DOHH2 (cell line): Measurements from ENCODE around the gene ZFR.

Experiments
- H3F3A ChIP-seq: fragments of 200-600 bp; sonication (generic), shearing (Covaris generic); 2 replicates; pipeline ENCODE4 v1.6.0; 2016; ENCODE audit warnings: antibody characterized with exemption, mild to moderate bottlenecking; ENCODE audit not compliant: control insufficient read depth, insufficient read depth
- H3K27ac ChIP-seq: fragments of 200-600 bp; sonication (generic); 2 replicates; pipeline ENCODE4 v1.5.1; 2014; ENCODE audit warnings: low read depth, mild to moderate bottlenecking, low read length, moderate library complexity
- H3K27me3 ChIP-seq: fragments of 200-600 bp; sonication (generic); 2 replicates; pipeline ENCODE4 v1.6.1; 2014; ENCODE audit warnings: mild to moderate bottlenecking, low read length, mixed read lengths; ENCODE audit not compliant: control insufficient read depth
- H3K36me3 ChIP-seq: fragments of 200-600 bp; sonication (generic); 2 replicates; pipeline ENCODE4 v1.6.1; 2014; ENCODE audit warnings: mild to moderate bottlenecking, low read length, moderate library complexity, mixed read lengths; ENCODE audit not compliant: control insufficient read depth
- H3K4me1 ChIP-seq: fragments of 200-600 bp; sonication (generic); 2 replicates; pipeline ENCODE4 v1.6.1; 2014; ENCODE audit warnings: mild to moderate bottlenecking, low read length, mixed read lengths; ENCODE audit not compliant: control insufficient read depth
- H3K4me2 ChIP-seq: fragments of 200-600 bp; sonication (generic); 2 replicates; pipeline ENCODE4 v1.6.0; 2014; ENCODE audit warnings: mild to moderate bottlenecking, low read length, moderate library complexity
- H3K4me3 ChIP-seq: fragments of 200-600 bp; sonication (generic); 2 replicates; pipeline ENCODE4 v1.5.1; 2014; ENCODE audit warnings: mild to moderate bottlenecking, low read length, mixed read lengths
- H3K79me2 ChIP-seq: fragments of 200-600 bp; sonication (generic); 2 replicates; pipeline ENCODE4 v1.6.1; 2014; ENCODE audit warnings: mild to moderate bottlenecking, low read length, mixed read lengths; ENCODE audit not compliant: control insufficient read depth
- H3K9me2 ChIP-seq: fragments of 200-600 bp; sonication (generic); replicated peaks from 2 replicates; pipeline ENCODE4 v1.6.1; 2014; ENCODE audit warnings: mild to moderate bottlenecking, low read length, mixed read lengths; ENCODE audit not compliant: control insufficient read depth
- H3K9me3 ChIP-seq: fragments of 200-600 bp; sonication (generic); 2 replicates; pipeline ENCODE4 v1.6.1; 2014; ENCODE audit warnings: antibody characterized with exemption, low read length, mixed read lengths; ENCODE audit not compliant: control insufficient read depth, insufficient read depth
- H4K20me1 ChIP-seq: fragments of 200-600 bp; sonication (generic); 2 replicates; pipeline ENCODE4 v1.6.0; 2014; ENCODE audit warnings: low read depth, mild to moderate bottlenecking, antibody characterized with exemption, low read length, moderate library complexity; ENCODE audit not compliant: control insufficient read depth, insufficient read depth
- EZH2phosphoT487 ChIP-seq: fragments of 200-600 bp; sonication (generic); IDR thresholded peaks from 2 replicates; pipeline ENCODE4 v1.6.1; 2017; ENCODE audit warnings: borderline replicate concordance, mild to moderate bottlenecking, antibody characterized with exemption, low read length, moderate library complexity, mixed read lengths
- TF ChIP-seq, protein P1 (sequence below): fragments of 200-600 bp; sonication (generic); IDR thresholded peaks from one replicate; pipeline ENCODE4 v1.5.1; 2014; ENCODE audit warnings: antibody characterized with exemption, mild to moderate bottlenecking, low read depth, low read length; ENCODE audit not compliant: poor library complexity, severe bottlenecking

Gene ZFR

DNA sequence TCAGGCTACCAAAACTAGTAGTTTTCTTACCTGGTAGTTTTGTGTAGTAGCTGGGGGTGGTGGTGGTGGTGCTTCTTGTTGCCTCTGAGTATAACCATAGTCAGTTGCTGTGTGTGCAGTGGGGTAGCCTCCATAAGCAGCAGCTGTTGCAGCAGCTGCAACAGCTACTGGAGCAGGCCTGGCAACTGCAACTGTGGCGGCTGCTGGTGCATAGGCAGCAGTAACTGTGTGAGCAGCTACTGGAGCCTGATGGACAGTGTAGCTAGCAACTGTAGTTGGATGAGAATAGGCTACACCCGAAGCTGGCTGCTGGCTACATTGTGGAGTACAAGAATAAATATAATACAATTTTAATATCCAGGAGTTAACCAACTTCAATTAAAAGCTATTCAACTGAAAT is 24.7 kb downstream of the ZFR start:
- no peaks in the 10 kb centered on the region for H3K9me3 ChIP-seq
- no peaks in the 10 kb centered on the region for H3K9me2 ChIP-seq
- H3K4me3 ChIP-seq: no peak overlapping the region
- no peak overlapping the region for H3K27ac ChIP-seq
- no peak overlapping the region for H3K4me2 ChIP-seq
- H3K4me1 ChIP-seq: peaks cover 4% of the 10 kb centered on the region; the same call in 1 of the 2 replicates
- no peaks in the 10 kb centered on the region; the same call in 1 of the 2 replicates for H3F3A ChIP-seq
- H4K20me1 ChIP-seq: 0 out of 2 replicates have a peak, but pooled peaks cover 2% of the 10 kb centered on the region
- peaks cover 49% of the 10 kb centered on the region for H3K36me3 ChIP-seq
- no peaks in the 10 kb centered on the region for H3K27me3 ChIP-seq
- TF ChIP-seq, protein P1, sequence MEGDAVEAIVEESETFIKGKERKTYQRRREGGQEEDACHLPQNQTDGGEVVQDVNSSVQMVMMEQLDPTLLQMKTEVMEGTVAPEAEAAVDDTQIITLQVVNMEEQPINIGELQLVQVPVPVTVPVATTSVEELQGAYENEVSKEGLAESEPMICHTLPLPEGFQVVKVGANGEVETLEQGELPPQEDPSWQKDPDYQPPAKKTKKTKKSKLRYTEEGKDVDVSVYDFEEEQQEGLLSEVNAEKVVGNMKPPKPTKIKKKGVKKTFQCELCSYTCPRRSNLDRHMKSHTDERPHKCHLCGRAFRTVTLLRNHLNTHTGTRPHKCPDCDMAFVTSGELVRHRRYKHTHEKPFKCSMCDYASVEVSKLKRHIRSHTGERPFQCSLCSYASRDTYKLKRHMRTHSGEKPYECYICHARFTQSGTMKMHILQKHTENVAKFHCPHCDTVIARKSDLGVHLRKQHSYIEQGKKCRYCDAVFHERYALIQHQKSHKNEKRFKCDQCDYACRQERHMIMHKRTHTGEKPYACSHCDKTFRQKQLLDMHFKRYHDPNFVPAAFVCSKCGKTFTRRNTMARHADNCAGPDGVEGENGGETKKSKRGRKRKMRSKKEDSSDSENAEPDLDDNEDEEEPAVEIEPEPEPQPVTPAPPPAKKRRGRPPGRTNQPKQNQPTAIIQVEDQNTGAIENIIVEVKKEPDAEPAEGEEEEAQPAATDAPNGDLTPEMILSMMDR: no peak
- no peak for TF ChIP-seq EZH2phosphoT487
- H3K79me2 ChIP-seq: peaks cover 52% of the 10 kb centered on the region

DNA sequence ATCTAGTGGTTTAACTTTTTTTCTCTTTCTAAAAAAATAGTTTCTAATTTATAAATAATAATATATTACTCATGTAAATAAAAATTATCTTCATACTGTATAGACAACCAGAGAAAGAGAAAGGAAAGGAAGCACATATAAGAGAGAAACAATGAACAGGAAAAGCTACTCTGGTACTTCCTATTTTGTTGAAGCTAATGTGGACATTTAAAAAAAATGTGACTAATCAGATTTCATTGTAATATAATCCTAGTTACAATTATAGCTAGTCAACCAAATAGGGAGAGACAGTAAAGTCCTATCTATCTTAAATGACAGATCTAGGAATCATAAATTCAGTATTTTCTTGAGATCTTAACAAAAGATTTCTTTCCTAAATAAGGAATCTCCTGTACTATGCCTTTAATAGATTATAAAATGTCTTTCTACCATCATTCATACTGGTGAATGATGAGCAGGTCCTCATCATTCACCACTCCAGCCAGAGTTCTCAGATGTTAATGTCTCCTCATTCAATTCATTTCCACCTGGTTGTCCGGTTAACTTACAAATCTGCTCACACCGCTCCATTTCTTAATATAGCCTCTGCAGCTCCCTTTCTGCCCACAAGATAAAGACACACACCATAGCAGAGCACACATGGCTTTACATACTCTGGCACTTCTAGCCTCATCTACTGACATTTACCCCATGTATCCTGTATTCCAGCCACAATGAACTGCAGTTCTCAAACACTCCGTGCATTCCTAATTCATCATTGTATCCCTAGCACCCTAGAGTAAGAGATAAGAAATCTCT is 30.9 kb downstream of the ZFR start:
- no peaks in the 10 kb centered on the region for H4K20me1 ChIP-seq
- TF ChIP-seq EZH2phosphoT487: no peak
- TF ChIP-seq, protein P1: no peak
- no peak overlapping the region for H3K4me2 ChIP-seq
- peaks cover 6% of the 10 kb centered on the region for H3K4me1 ChIP-seq
- H3K36me3 ChIP-seq: peaks cover 74% of the 10 kb centered on the region
- H3K4me3 ChIP-seq: no peak overlapping the region
- H3F3A ChIP-seq: peaks cover 3% of the 10 kb centered on the region; the same call in 1 of the 2 replicates
- H3K9me2 ChIP-seq: no peaks in the 10 kb centered on the region
- no peaks in the 10 kb centered on the region for H3K9me3 ChIP-seq
- peaks cover 4% of the 10 kb centered on the region; the same call in 1 of the 2 replicates for H3K79me2 ChIP-seq
- no peak overlapping the region for H3K27ac ChIP-seq
- H3K27me3 ChIP-seq: no peaks in the 10 kb centered on the region

DNA sequence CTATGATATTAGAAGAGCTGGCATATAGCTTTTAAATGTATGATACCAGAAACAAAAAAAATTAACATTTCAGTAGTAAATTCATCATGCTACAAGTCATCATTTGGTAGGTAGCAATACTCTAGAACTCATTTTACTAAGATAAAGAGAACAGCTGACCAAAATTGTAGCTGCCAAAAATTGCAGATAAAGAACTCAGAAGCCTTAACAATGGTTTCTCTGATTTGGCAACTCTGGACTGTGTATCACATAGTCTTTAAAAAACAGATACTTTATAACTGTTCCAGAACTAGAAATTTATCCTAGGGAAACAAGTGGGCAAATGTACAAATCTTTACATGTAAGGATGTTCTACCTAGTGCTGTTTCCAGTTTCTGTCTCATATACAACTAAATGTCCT is 33.9 kb downstream of the ZFR start:
- peaks cover 85% of the 10 kb centered on the region for H3K36me3 ChIP-seq
- H3K4me1 ChIP-seq: peaks cover 6% of the 10 kb centered on the region
- no peaks in the 10 kb centered on the region for H3K27me3 ChIP-seq
- no peaks in the 10 kb centered on the region for H3K9me3 ChIP-seq
- no peaks in the 10 kb centered on the region for H4K20me1 ChIP-seq
- H3K4me2 ChIP-seq: no peak overlapping the region
- no peaks in the 10 kb centered on the region for H3K9me2 ChIP-seq
- peaks cover 7% of the 10 kb centered on the region; the same call in 1 of the 2 replicates for H3F3A ChIP-seq
- H3K4me3 ChIP-seq: no peak overlapping the region
- H3K27ac ChIP-seq: no peak overlapping the region
- peaks cover 4% of the 10 kb centered on the region; the same call in 1 of the 2 replicates for H3K79me2 ChIP-seq
- TF ChIP-seq, protein P1: no peak
- TF ChIP-seq EZH2phosphoT487: no peak
